Measurements from ENCODE around the gene HEMGN. TPM values are rescaled to one million over a fixed set of nuclear protein-coding genes. Genes with fewer than 3 reads are reported as not detected.

The HEMGN gene
- polyA plus RNA-seq, 1 donor from 2014 or later = not detected

GRCh38 chr9:97935276-97935675, 2.7 kb downstream of the HEMGN start:
- Histone ChIP-seq H3K4me2 (ENCODE audit: low read length) (no peak overlapping the region), H3K9me3 (ENCODE audit: low read length) (no peaks in the 10 kb centered on the region), H3K9me2 (ENCODE audit: insufficient read depth, low read length) (no peaks in the 10 kb centered on the region), H4K20me1 (ENCODE audit: insufficient read depth) (no peaks in the 10 kb centered on the region), H3K27ac (ENCODE audit: low read length) (no peak overlapping the region), H3F3A (ENCODE audit: insufficient read depth, low read length, poor library complexity, severe bottlenecking) (peaks cover 4% of the 10 kb centered on the region), H3K79me2 (replicated peaks; ENCODE audit: insufficient read depth, low read length) (no peaks in the 10 kb centered on the region), H3K9ac (ENCODE audit: low read length) (no peak overlapping the region), H3K4me3 (ENCODE audit: low read length) (peak overlapping the region; percentile 36), H3K36me3 (ENCODE audit: insufficient read depth, low read length) (no peaks in the 10 kb centered on the region), H2AFZ (ENCODE audit: low read depth, low read length) (no peak overlapping the region), H3K27me3 (ENCODE audit: insufficient read depth, low read depth, low read length) (peaks cover 53% of the 10 kb centered on the region)
- no peak for TF ChIP-seq POLR2AphosphoS5 (IDR thresholded peaks at IDR 0.05)
- TF ChIP-seq SMC3 (conservative IDR thresholded peaks at IDR 0.05; ENCODE audit: poor library complexity) = no peak
- TF ChIP-seq REST (IDR thresholded peaks at IDR 0.05; ENCODE audit: borderline replicate concordance) = no peak
- TF ChIP-seq MXI1 (conservative IDR thresholded peaks at IDR 0.05; ENCODE audit: poor library complexity, severe bottlenecking) = no peak
- no peak for TF ChIP-seq TAF1 (IDR thresholded peaks at IDR 0.05; ENCODE audit: low read depth)
- no peak for TF ChIP-seq CTCF (IDR thresholded peaks at IDR 0.05; ENCODE audit: poor library complexity, severe bottlenecking)
- no peak for TF ChIP-seq EP300 (conservative IDR thresholded peaks at IDR 0.05; ENCODE audit: poor library complexity, severe bottlenecking)
- no peak for TF ChIP-seq RAD21 (conservative IDR thresholded peaks at IDR 0.05)
- TF ChIP-seq EZH2 (IDR thresholded peaks at IDR 0.05; ENCODE audit: borderline replicate concordance, insufficient read depth, low read length, poor library complexity, severe bottlenecking) = no peak

GRCh38 chr9:97934321-97935115, 3.5 kb downstream of the HEMGN start:
- no peaks in the 10 kb centered on the region for H3K9me2 ChIP-seq (ENCODE audit: insufficient read depth, low read length)
- H3K27ac ChIP-seq (ENCODE audit: low read length) = no peak overlapping the region
- no peak overlapping the region for H3K4me2 ChIP-seq (ENCODE audit: low read length)
- no peaks in the 10 kb centered on the region for H3K9me3 ChIP-seq (ENCODE audit: low read length)
- H3K27me3 ChIP-seq (ENCODE audit: insufficient read depth, low read depth, low read length) = peaks cover 60% of the 10 kb centered on the region
- no peaks in the 10 kb centered on the region for H3K79me2 ChIP-seq (replicated peaks; ENCODE audit: insufficient read depth, low read length)
- peak overlapping the region; percentile 36 for H3K4me3 ChIP-seq (ENCODE audit: low read length)
- TF ChIP-seq POLR2AphosphoS5 (IDR thresholded peaks at IDR 0.05) (peak; percentile 20), REST (IDR thresholded peaks at IDR 0.05; ENCODE audit: borderline replicate concordance) (no peak)
- H3K9ac ChIP-seq (ENCODE audit: low read length) = no peak overlapping the region
- peaks cover 4% of the 10 kb centered on the region for H3F3A ChIP-seq (ENCODE audit: insufficient read depth, low read length, poor library complexity, severe bottlenecking)
- H2AFZ ChIP-seq (ENCODE audit: low read depth, low read length) = no peak overlapping the region
- H4K20me1 ChIP-seq (ENCODE audit: insufficient read depth) = no peaks in the 10 kb centered on the region
- H3K36me3 ChIP-seq (ENCODE audit: insufficient read depth, low read length) = no peaks in the 10 kb centered on the region
